Measurements from ENCODE around the gene FAM184B. TPM values are rescaled to one million over a fixed set of nuclear protein-coding genes. Genes with fewer than 3 reads are reported as not detected.

Gene FAM184B
- polyA plus RNA-seq, 1 donor from 2014 or later = 0.10 TPM

- TF ChIP-seq EP300 (conservative IDR thresholded peaks at IDR 0.05; ENCODE audit: poor library complexity, severe bottlenecking) (no peak), MXI1 (conservative IDR thresholded peaks at IDR 0.05; ENCODE audit: poor library complexity, severe bottlenecking) (no peak), TAF1 (IDR thresholded peaks at IDR 0.05; ENCODE audit: low read depth) (no peak)
Measured at GRCh38 chr4:17770845-17771244, 10.6 kb downstream of the FAM184B start (continued).

DNA sequence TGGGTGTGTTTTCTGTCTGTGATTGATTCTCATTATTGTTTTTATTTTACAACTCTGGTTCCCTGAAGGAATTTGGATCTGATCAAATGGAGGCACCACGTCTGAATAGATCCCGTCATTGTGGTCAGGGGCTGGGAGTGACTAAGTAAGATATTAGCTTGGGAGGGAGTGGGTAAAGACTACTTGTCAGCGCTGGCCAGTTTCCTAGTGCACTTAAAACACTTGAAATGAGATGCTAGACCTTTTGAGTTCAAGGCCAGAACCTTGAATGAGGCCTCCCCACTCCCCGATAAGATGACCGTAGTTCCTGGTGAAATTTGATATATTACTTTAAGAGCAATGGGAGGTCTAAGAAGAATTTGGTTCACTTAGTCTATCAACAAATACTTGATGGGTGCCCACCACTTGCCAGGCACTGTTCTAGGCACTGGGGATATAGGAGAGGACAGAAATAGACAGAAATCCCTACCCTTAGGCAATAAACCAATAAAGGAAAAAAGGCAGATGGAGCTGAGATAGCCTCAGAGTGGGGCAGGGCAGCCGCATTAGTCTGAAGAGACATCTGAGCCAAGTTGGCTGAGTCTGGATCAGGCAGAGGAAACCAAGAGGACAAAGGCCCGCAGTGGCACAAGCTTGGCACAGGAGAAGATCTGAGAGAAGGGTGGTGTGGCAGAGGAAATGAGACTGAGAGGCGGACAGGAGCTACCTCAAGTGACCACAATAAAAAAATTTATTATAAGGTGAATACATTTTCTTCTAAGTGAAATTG is 11.8 kb downstream of the FAM184B start:
- no peak for TF ChIP-seq TAF1 (IDR thresholded peaks at IDR 0.05; ENCODE audit: low read depth)
- no peak for TF ChIP-seq REST (IDR thresholded peaks at IDR 0.05; ENCODE audit: borderline replicate concordance)
- no peak for TF ChIP-seq POLR2AphosphoS5 (IDR thresholded peaks at IDR 0.05)
- TF ChIP-seq MXI1 (conservative IDR thresholded peaks at IDR 0.05; ENCODE audit: poor library complexity, severe bottlenecking) = no peak
- TF ChIP-seq RAD21 (conservative IDR thresholded peaks at IDR 0.05) = no peak
- TF ChIP-seq CTCF (IDR thresholded peaks at IDR 0.05; ENCODE audit: poor library complexity, severe bottlenecking) = no peak
- TF ChIP-seq SMC3 (conservative IDR thresholded peaks at IDR 0.05; ENCODE audit: poor library complexity) = no peak
- TF ChIP-seq EZH2 (IDR thresholded peaks at IDR 0.05; ENCODE audit: borderline replicate concordance, insufficient read depth, low read length, poor library complexity, severe bottlenecking) = no peak
- no peak for TF ChIP-seq EP300 (conservative IDR thresholded peaks at IDR 0.05; ENCODE audit: poor library complexity, severe bottlenecking)

DNA sequence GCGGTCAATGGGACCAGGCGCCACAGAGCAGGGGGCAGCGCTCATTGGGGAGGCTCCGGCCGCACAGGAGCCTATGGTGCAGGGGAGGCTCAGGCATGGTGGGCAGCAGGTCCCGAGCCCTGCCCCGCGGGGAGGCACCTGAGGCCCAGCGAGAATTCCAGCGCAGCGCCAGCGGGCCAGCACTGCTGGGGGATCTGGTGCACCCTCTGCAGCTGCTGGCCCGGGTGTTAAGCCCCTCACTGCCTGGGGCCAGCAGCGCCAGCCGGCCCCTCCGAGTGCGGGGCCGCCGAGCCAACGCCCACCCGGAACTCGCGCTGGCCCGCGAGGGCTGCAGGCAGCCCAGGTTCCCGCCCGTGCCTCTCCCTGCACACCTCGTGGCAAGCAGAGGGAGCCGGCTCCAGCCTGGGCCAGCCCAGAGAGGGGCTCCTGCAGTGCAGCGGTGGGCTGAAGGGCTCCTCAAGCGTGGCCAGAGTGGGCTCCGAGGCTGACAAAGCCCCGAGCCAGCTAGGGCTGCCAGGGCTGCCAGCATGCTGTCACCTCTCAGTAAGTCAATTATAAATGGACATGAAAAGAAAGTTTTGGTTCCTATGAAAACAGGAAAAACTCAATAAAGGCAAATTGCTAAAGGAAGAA is 14.5 kb downstream of the FAM184B start:
- Histone ChIP-seq H2AFZ (ENCODE audit: low read depth, low read length) (no peak overlapping the region), H3K27ac (ENCODE audit: low read length) (no peak overlapping the region), H4K20me1 (ENCODE audit: insufficient read depth) (no peaks in the 10 kb centered on the region), H3K9me2 (ENCODE audit: insufficient read depth, low read length) (no peaks in the 10 kb centered on the region), H3K36me3 (ENCODE audit: insufficient read depth, low read length) (no peaks in the 10 kb centered on the region), H3F3A (ENCODE audit: insufficient read depth, low read length, poor library complexity, severe bottlenecking) (no peaks in the 10 kb centered on the region), H3K4me2 (ENCODE audit: low read length) (no peak overlapping the region), H3K27me3 (ENCODE audit: insufficient read depth, low read depth, low read length) (no peaks in the 10 kb centered on the region), H3K9ac (ENCODE audit: low read length) (no peak overlapping the region), H3K79me2 (replicated peaks; ENCODE audit: insufficient read depth, low read length) (no peaks in the 10 kb centered on the region), H3K9me3 (ENCODE audit: low read length) (no peaks in the 10 kb centered on the region), H3K4me3 (ENCODE audit: low read length) (no peak overlapping the region)
- no peak for TF ChIP-seq EZH2 (IDR thresholded peaks at IDR 0.05; ENCODE audit: borderline replicate concordance, insufficient read depth, low read length, poor library complexity, severe bottlenecking)
- TF ChIP-seq EP300 (conservative IDR thresholded peaks at IDR 0.05; ENCODE audit: poor library complexity, severe bottlenecking) = no peak
- no peak for TF ChIP-seq REST (IDR thresholded peaks at IDR 0.05; ENCODE audit: borderline replicate concordance)
- TF ChIP-seq MXI1 (conservative IDR thresholded peaks at IDR 0.05; ENCODE audit: poor library complexity, severe bottlenecking) = no peak
- no peak for TF ChIP-seq POLR2AphosphoS5 (IDR thresholded peaks at IDR 0.05)
- no peak for TF ChIP-seq CTCF (IDR thresholded peaks at IDR 0.05; ENCODE audit: poor library complexity, severe bottlenecking)
- no peak for TF ChIP-seq RAD21 (conservative IDR thresholded peaks at IDR 0.05)
- TF ChIP-seq TAF1 (IDR thresholded peaks at IDR 0.05; ENCODE audit: low read depth) = no peak
- no peak for TF ChIP-seq SMC3 (conservative IDR thresholded peaks at IDR 0.05; ENCODE audit: poor library complexity)

More for the DNA sequence above, 11.8 kb downstream of the FAM184B start:
- Histone ChIP-seq H2AFZ (ENCODE audit: low read depth, low read length) (no peak overlapping the region), H3K27me3 (ENCODE audit: insufficient read depth, low read depth, low read length) (no peaks in the 10 kb centered on the region), H3K4me2 (ENCODE audit: low read length) (no peak overlapping the region), H3K9me2 (ENCODE audit: insufficient read depth, low read length) (no peaks in the 10 kb centered on the region), H3K27ac (ENCODE audit: low read length) (no peak overlapping the region), H3K9ac (ENCODE audit: low read length) (no peak overlapping the region), H3K9me3 (ENCODE audit: low read length) (no peaks in the 10 kb centered on the region), H3K4me3 (ENCODE audit: low read length) (no peak overlapping the region), H3K36me3 (ENCODE audit: insufficient read depth, low read length) (no peaks in the 10 kb centered on the region), H3K79me2 (replicated peaks; ENCODE audit: insufficient read depth, low read length) (no peaks in the 10 kb centered on the region), H4K20me1 (ENCODE audit: insufficient read depth) (no peaks in the 10 kb centered on the region), H3F3A (ENCODE audit: insufficient read depth, low read length, poor library complexity, severe bottlenecking) (no peaks in the 10 kb centered on the region)

All from neural cell (in vitro differentiated cells).